ENCODE measurements around the gene EXOSC3. TPM values are rescaled to one million over a fixed set of nuclear protein-coding genes. Genes with fewer than 3 reads are reported as not detected.
A peak's percentile ranks its signal among the peaks of the same experiment; 100 is the strongest.

The EXOSC3 gene
- total and polyA plus RNA-seq, 4 donors = 23.3 to 60.8 (median 37.0) TPM

- Histone ChIP-seq H3K4me3 (no peak overlapping the region), H3K36me3 (ENCODE audit: control insufficient read depth in 4 of 4, insufficient read depth in 4 of 4, low read length in 4 of 4) (peaks cover 0 to 2% (median 0%) of the 10 kb centered on the region in 4 donors), H3K4me1 (ENCODE audit: control insufficient read depth in 5 of 5, insufficient read depth in 5 of 5, low read length in 5 of 5) (peaks cover 0 to 4% (median 0%) of the 10 kb centered on the region in 5 donors), H3K9ac (ENCODE audit: insufficient read depth in 1 of 2, low read length in 2 of 2) (no peak overlapping the region), H3K27me3 (ENCODE audit: control insufficient read depth in 3 of 3, insufficient read depth in 3 of 3, low read length in 2 of 3) (no peaks in the 10 kb centered on the region), H3K27ac (ENCODE audit: low read depth in 1 of 2, low read length in 1 of 2) (no peak overlapping the region), H3K9me3 (ENCODE audit: control insufficient read depth in 4 of 4, insufficient read depth in 3 of 4, low read length in 3 of 4) (no peaks in the 10 kb centered on the region)
- TF ChIP-seq CTCF (IDR thresholded peaks at IDR 0.05; ENCODE audit: control extremely low read depth, extremely low read depth) = no peak
- WGBS, 2 donors = 37 to 63% methylated on average over 2 of the region's 2 CpGs
- DNase-seq = no peak
- ATAC-seq (ENCODE audit: insufficient read depth, low FRiP score) = no peak
Observed at GRCh38 chr9:37796232-37796631, 11.4 kb upstream of the EXOSC3 start.

GRCh38 chr9:37792122-37792521 lies 7.3 kb upstream of the EXOSC3 start:
- H3K4me1 ChIP-seq (ENCODE audit: control insufficient read depth in 5 of 5, insufficient read depth in 5 of 5, low read length in 5 of 5) = no peaks in the 10 kb centered on the region
- no peak overlapping the region for H3K4me3 ChIP-seq
- WGBS, 2 donors = 89 to 94% methylated on average over 5 of the region's 5 CpGs
- ATAC-seq (ENCODE audit: insufficient read depth, low FRiP score) = no peak
- H3K9ac ChIP-seq (ENCODE audit: insufficient read depth in 1 of 2, low read length in 2 of 2) = no peak overlapping the region
- H3K27me3 ChIP-seq (ENCODE audit: control insufficient read depth in 3 of 3, insufficient read depth in 3 of 3, low read length in 2 of 3) = peaks cover 0 to 2% (median 0%) of the 10 kb centered on the region in 3 donors
- no peak for TF ChIP-seq CTCF (IDR thresholded peaks at IDR 0.05; ENCODE audit: control extremely low read depth, extremely low read depth)
- no peak overlapping the region for H3K27ac ChIP-seq (ENCODE audit: low read depth in 1 of 2, low read length in 1 of 2)
- DNase-seq = no peak
- peaks cover 0 to 3% (median 1%) of the 10 kb centered on the region in 4 donors for H3K36me3 ChIP-seq (ENCODE audit: control insufficient read depth in 4 of 4, insufficient read depth in 4 of 4, low read length in 4 of 4)
- H3K9me3 ChIP-seq (ENCODE audit: control insufficient read depth in 4 of 4, insufficient read depth in 3 of 4, low read length in 3 of 4) = peaks cover 0 to 3% (median 0%) of the 10 kb centered on the region in 4 donors

GRCh38 chr9:37790096-37790495 lies 5.2 kb upstream of the EXOSC3 start:
- no peak for ATAC-seq (ENCODE audit: insufficient read depth, low FRiP score)
- peaks cover 0 to 9% (median 0%) of the 10 kb centered on the region in 3 donors for H3K27me3 ChIP-seq (ENCODE audit: control insufficient read depth in 3 of 3, insufficient read depth in 3 of 3, low read length in 2 of 3)
- WGBS, 2 donors = 94 to 96% methylated on average over 2 of the region's 2 CpGs

More at GRCh38 chr9:37790096-37790495, 5.2 kb upstream of the EXOSC3 start:
- no peak for DNase-seq
- Histone ChIP-seq H3K9ac (ENCODE audit: insufficient read depth in 1 of 2, low read length in 2 of 2) (no peak overlapping the region), H3K36me3 (ENCODE audit: control insufficient read depth in 4 of 4, insufficient read depth in 4 of 4, low read length in 4 of 4) (peaks cover 0 to 3% (median 1%) of the 10 kb centered on the region in 4 donors), H3K9me3 (ENCODE audit: control insufficient read depth in 4 of 4, insufficient read depth in 3 of 4, low read length in 3 of 4) (peaks cover 0 to 3% (median 0%) of the 10 kb centered on the region in 4 donors), H3K4me1 (ENCODE audit: control insufficient read depth in 5 of 5, insufficient read depth in 5 of 5, low read length in 5 of 5) (peaks cover 0 to 3% (median 0%) of the 10 kb centered on the region in 5 donors), H3K4me3 (no peak overlapping the region), H3K27ac (ENCODE audit: low read depth in 1 of 2, low read length in 1 of 2) (peak overlapping the region in 1 of 2 donors; percentile 1)
- no peak for TF ChIP-seq CTCF (IDR thresholded peaks at IDR 0.05; ENCODE audit: control extremely low read depth, extremely low read depth)

Measured in lung (tissue), 12 donors.